Measurements from ENCODE around the gene APCS.

APCS gene

DNA sequence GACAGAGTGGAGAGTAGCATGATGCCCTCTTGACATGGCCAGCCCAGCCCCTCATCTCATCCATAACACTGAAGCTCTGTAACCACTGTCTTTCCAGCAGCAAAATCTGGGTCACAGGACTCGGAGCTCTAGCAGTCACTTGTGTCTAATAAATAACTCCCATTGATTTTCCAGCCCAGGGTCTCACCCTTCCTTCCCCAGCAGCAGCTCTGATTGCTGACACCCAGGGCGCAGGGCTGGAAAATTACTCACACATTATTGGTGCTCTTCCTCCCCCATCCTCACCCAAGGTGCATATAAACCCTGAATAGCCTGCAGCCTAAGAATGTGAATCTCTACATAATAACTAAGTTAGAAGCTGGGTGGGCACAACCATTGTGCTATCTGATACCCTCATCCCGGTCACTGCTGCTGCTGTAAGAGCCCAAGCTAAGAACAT, 30.7 kb upstream of the APCS start:
- no peak overlapping the region for H3K4ac ChIP-seq (ENCODE audit: low read length)
- no peaks in the 10 kb centered on the region for H3K36me3 ChIP-seq (replicated peaks in 1 of 2; ENCODE audit: control insufficient read depth in 2 of 2, insufficient read depth in 2 of 2, low read length in 2 of 2)
- H3K14ac ChIP-seq (ENCODE audit: low read length): no peak overlapping the region
- H4K8ac ChIP-seq (ENCODE audit: low read depth, low read length): no peak overlapping the region
- H3K79me1 ChIP-seq (ENCODE audit: low read depth, low read length): no peaks in the 10 kb centered on the region
- no peak for DNase-seq (ENCODE audit: low spot score)
- no peak overlapping the region for H3K4me2 ChIP-seq (ENCODE audit: insufficient read depth, low read length, poor library complexity, severe bottlenecking)
- H2BK12ac ChIP-seq (ENCODE audit: low read length): no peak overlapping the region
- no peak overlapping the region for H3K27ac ChIP-seq (replicated peaks; ENCODE audit: low read length)
- no peak overlapping the region for H2BK15ac ChIP-seq (ENCODE audit: low read length)
- H3K9ac ChIP-seq (ENCODE audit: low read depth, low read length, poor library complexity): no peak overlapping the region
- no peaks in the 10 kb centered on the region for H3K27me3 ChIP-seq (ENCODE audit: control insufficient read depth in 3 of 3, insufficient read depth in 3 of 3, low read depth in 1 of 3, low read length in 3 of 3)
- no peak overlapping the region for H3K23ac ChIP-seq (ENCODE audit: low read depth, low read length, poor library complexity)
- no peak overlapping the region for H2BK120ac ChIP-seq (ENCODE audit: low read depth, low read length)
- H3K4me3 ChIP-seq (ENCODE audit: low read length in 2 of 2): no peak overlapping the region
- WGBS, 2 donors (ENCODE audit: extremely low coverage in 2 of 2, insufficient read length in 2 of 2, insufficient replicate concordance in 1 of 2): no CpG with 5 or more reads among the region's 3 CpGs
- H3K4me1 ChIP-seq (ENCODE audit: control insufficient read depth in 2 of 2, insufficient read depth in 1 of 2, low read depth in 1 of 2, low read length in 2 of 2): no peaks in the 10 kb centered on the region
- H2AFZ ChIP-seq (ENCODE audit: low read length): no peak overlapping the region
- H2BK5ac ChIP-seq (ENCODE audit: low read length): no peak overlapping the region
- no peak overlapping the region for H3K18ac ChIP-seq (ENCODE audit: low read length)
- H2AK5ac ChIP-seq (ENCODE audit: low read depth, low read length): no peak overlapping the region
- no peak overlapping the region for H4K91ac ChIP-seq (ENCODE audit: low read depth, low read length, poor library complexity)
- H3K9me3 ChIP-seq (replicated peaks in 1 of 2; ENCODE audit: control insufficient read depth in 2 of 2, insufficient read depth in 1 of 2, low read depth in 1 of 2, low read length in 2 of 2): no peaks in the 10 kb centered on the region

DNA sequence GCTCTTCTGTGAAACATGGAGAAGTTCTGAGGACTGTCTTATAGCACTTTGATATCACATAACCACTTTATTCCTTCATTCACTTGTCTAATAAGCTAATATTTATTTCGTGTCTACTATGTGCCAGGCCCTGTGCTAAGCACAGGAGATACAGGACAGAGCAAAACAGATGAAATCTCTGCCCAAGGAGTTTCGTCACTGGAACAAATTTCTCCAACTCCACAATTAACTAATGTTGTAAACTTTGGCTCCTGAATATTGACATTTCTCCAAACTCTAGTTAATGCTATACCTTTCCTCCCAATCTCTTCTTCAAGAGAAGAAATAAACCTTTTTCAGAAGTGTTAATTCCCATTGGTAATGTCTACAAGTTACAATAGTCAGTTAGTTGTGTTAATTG, 27.0 kb upstream of the APCS start:
- H3K4me1 ChIP-seq (ENCODE audit: control insufficient read depth in 2 of 2, insufficient read depth in 1 of 2, low read depth in 1 of 2, low read length in 2 of 2): peaks cover 0 to 4% of the 10 kb centered on the region in 2 donors
- no peak overlapping the region for H4K8ac ChIP-seq (ENCODE audit: low read depth, low read length)
- H3K4me2 ChIP-seq (ENCODE audit: insufficient read depth, low read length, poor library complexity, severe bottlenecking): no peak overlapping the region
- no peaks in the 10 kb centered on the region for H3K79me1 ChIP-seq (ENCODE audit: low read depth, low read length)
- H3K23ac ChIP-seq (ENCODE audit: low read depth, low read length, poor library complexity): no peak overlapping the region
- no peak overlapping the region for H2BK5ac ChIP-seq (ENCODE audit: low read length)
- no peak overlapping the region for H3K4me3 ChIP-seq (ENCODE audit: low read length in 2 of 2)
- no peaks in the 10 kb centered on the region for H3K27me3 ChIP-seq (ENCODE audit: control insufficient read depth in 3 of 3, insufficient read depth in 3 of 3, low read depth in 1 of 3, low read length in 3 of 3)
- H3K18ac ChIP-seq (ENCODE audit: low read length): no peak overlapping the region
- no peak overlapping the region for H2BK15ac ChIP-seq (ENCODE audit: low read length)
- H3K14ac ChIP-seq (ENCODE audit: low read length): no peak overlapping the region
- DNase-seq (ENCODE audit: low spot score): no peak
- H3K9ac ChIP-seq (ENCODE audit: low read depth, low read length, poor library complexity): no peak overlapping the region
- no peak overlapping the region for H2AK5ac ChIP-seq (ENCODE audit: low read depth, low read length)
- no CpG with 5 or more reads among the region's 2 CpGs for WGBS, 2 donors (ENCODE audit: extremely low coverage in 2 of 2, insufficient read length in 2 of 2, insufficient replicate concordance in 1 of 2)
- no peak overlapping the region for H2BK120ac ChIP-seq (ENCODE audit: low read depth, low read length)
- no peak overlapping the region for H3K27ac ChIP-seq (replicated peaks; ENCODE audit: low read length)
- no peak overlapping the region for H2AFZ ChIP-seq (ENCODE audit: low read length)
- H3K4ac ChIP-seq (ENCODE audit: low read length): no peak overlapping the region
- no peak overlapping the region for H2BK12ac ChIP-seq (ENCODE audit: low read length)
- H3K36me3 ChIP-seq (replicated peaks in 1 of 2; ENCODE audit: control insufficient read depth in 2 of 2, insufficient read depth in 2 of 2, low read length in 2 of 2): no peaks in the 10 kb centered on the region
- no peak overlapping the region for H4K91ac ChIP-seq (ENCODE audit: low read depth, low read length, poor library complexity)
- no peaks in the 10 kb centered on the region for H3K9me3 ChIP-seq (replicated peaks in 1 of 2; ENCODE audit: control insufficient read depth in 2 of 2, insufficient read depth in 1 of 2, low read depth in 1 of 2, low read length in 2 of 2)

GRCh38 chr1:159561497-159561896, 26.1 kb upstream of the APCS start:
- Histone ChIP-seq H2BK5ac (ENCODE audit: low read length) (no peak overlapping the region), H4K91ac (ENCODE audit: low read depth, low read length, poor library complexity) (no peak overlapping the region), H3K23ac (ENCODE audit: low read depth, low read length, poor library complexity) (no peak overlapping the region), H3K4me1 (ENCODE audit: control insufficient read depth in 2 of 2, insufficient read depth in 1 of 2, low read depth in 1 of 2, low read length in 2 of 2) (peaks cover 0 to 4% of the 10 kb centered on the region in 2 donors), H2BK12ac (ENCODE audit: low read length) (no peak overlapping the region), H2AK5ac (ENCODE audit: low read depth, low read length) (no peak overlapping the region), H2AFZ (ENCODE audit: low read length) (no peak overlapping the region), H3K36me3 (replicated peaks in 1 of 2; ENCODE audit: control insufficient read depth in 2 of 2, insufficient read depth in 2 of 2, low read length in 2 of 2) (no peaks in the 10 kb centered on the region), H3K79me1 (ENCODE audit: low read depth, low read length) (no peaks in the 10 kb centered on the region), H3K27me3 (ENCODE audit: control insufficient read depth in 3 of 3, insufficient read depth in 3 of 3, low read depth in 1 of 3, low read length in 3 of 3) (no peaks in the 10 kb centered on the region), H3K4me2 (ENCODE audit: insufficient read depth, low read length, poor library complexity, severe bottlenecking) (no peak overlapping the region), H3K14ac (ENCODE audit: low read length) (no peak overlapping the region), H2BK15ac (ENCODE audit: low read length) (no peak overlapping the region), H4K8ac (ENCODE audit: low read depth, low read length) (no peak overlapping the region), H3K18ac (ENCODE audit: low read length) (no peak overlapping the region), H3K27ac (replicated peaks; ENCODE audit: low read length) (no peak overlapping the region), H3K9me3 (replicated peaks in 1 of 2; ENCODE audit: control insufficient read depth in 2 of 2, insufficient read depth in 1 of 2, low read depth in 1 of 2, low read length in 2 of 2) (no peaks in the 10 kb centered on the region), H3K4ac (ENCODE audit: low read length) (no peak overlapping the region), H3K4me3 (ENCODE audit: low read length in 2 of 2) (no peak overlapping the region), H2BK120ac (ENCODE audit: low read depth, low read length) (no peak overlapping the region), H3K9ac (ENCODE audit: low read depth, low read length, poor library complexity) (no peak overlapping the region)
- DNase-seq (ENCODE audit: low spot score): no peak

- Histone ChIP-seq H4K8ac (ENCODE audit: low read depth, low read length) (no peak overlapping the region), H3K27ac (replicated peaks; ENCODE audit: low read length) (peak overlapping the region; percentile 53), H2BK15ac (ENCODE audit: low read length) (no peak overlapping the region), H3K36me3 (replicated peaks in 1 of 2; ENCODE audit: control insufficient read depth in 2 of 2, insufficient read depth in 2 of 2, low read length in 2 of 2) (no peaks in the 10 kb centered on the region), H3K4me3 (ENCODE audit: low read length in 2 of 2) (no peak overlapping the region), H2AK5ac (ENCODE audit: low read depth, low read length) (no peak overlapping the region), H2BK12ac (ENCODE audit: low read length) (no peak overlapping the region), H3K4me2 (ENCODE audit: insufficient read depth, low read length, poor library complexity, severe bottlenecking) (no peak overlapping the region), H3K14ac (ENCODE audit: low read length) (no peak overlapping the region), H2BK120ac (ENCODE audit: low read depth, low read length) (no peak overlapping the region), H4K91ac (ENCODE audit: low read depth, low read length, poor library complexity) (no peak overlapping the region), H3K9me3 (replicated peaks in 1 of 2; ENCODE audit: control insufficient read depth in 2 of 2, insufficient read depth in 1 of 2, low read depth in 1 of 2, low read length in 2 of 2) (no peaks in the 10 kb centered on the region), H3K4ac (ENCODE audit: low read length) (no peak overlapping the region), H3K27me3 (ENCODE audit: control insufficient read depth in 3 of 3, insufficient read depth in 3 of 3, low read depth in 1 of 3, low read length in 3 of 3) (no peaks in the 10 kb centered on the region), H3K9ac (ENCODE audit: low read depth, low read length, poor library complexity) (no peak overlapping the region), H2AFZ (ENCODE audit: low read length) (no peak overlapping the region), H3K4me1 (ENCODE audit: control insufficient read depth in 2 of 2, insufficient read depth in 1 of 2, low read depth in 1 of 2, low read length in 2 of 2) (peaks cover 0 to 4% of the 10 kb centered on the region in 2 donors), H3K23ac (ENCODE audit: low read depth, low read length, poor library complexity) (no peak overlapping the region), H3K18ac (ENCODE audit: low read length) (no peak overlapping the region), H3K79me1 (ENCODE audit: low read depth, low read length) (no peaks in the 10 kb centered on the region), H2BK5ac (ENCODE audit: low read length) (no peak overlapping the region)
- peak; percentile 57 for DNase-seq (ENCODE audit: low spot score)
- WGBS, 2 donors (ENCODE audit: extremely low coverage in 2 of 2, insufficient read length in 2 of 2, insufficient replicate concordance in 1 of 2): no CpG with 5 or more reads among the region's 1 CpG
Observed at GRCh38 chr1:159562680-159563079, 24.9 kb upstream of the APCS start.
